Measurements from ENCODE around the gene ZSCAN21. TPM values are rescaled to one million over a fixed set of nuclear protein-coding genes. Genes with fewer than 3 reads are reported as not detected.

The ZSCAN21 gene
- total and polyA plus RNA-seq, 4 donors = 10.3 to 27.7 (median 19.2) TPM

DNA sequence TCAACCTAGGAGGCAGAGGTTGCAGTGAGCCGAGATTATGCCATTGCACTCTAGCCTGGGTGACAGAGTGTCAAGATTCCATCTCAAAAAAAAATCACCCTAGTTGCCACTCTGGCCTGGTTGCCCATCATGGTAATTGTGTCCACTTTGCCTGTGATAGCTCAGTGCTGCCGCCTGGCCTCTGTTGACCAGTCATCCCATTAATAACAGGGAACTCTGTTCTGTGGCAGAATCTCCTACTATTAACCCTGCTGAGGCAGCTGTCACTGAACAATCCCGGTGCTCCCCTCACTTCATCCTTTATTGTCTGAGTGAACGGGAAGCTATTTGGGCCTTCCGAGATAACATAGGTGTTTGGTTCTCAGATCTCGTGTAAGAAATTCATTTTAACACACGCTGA, 17.4 kb downstream of the ZSCAN21 start:
- Histone ChIP-seq H3K4me3 (ENCODE audit: low read depth, low read length) (no peak overlapping the region), H3K4me1 (ENCODE audit: control insufficient read depth, insufficient read depth, low read length) (no peaks in the 10 kb centered on the region), H3K27me3 (ENCODE audit: control insufficient read depth, insufficient read depth, low read length) (no peaks in the 10 kb centered on the region), H3K9me3 (ENCODE audit: control insufficient read depth, insufficient read depth, low read length) (peaks cover 3% of the 10 kb centered on the region), H3K27ac (ENCODE audit: low read depth, low read length) (no peak overlapping the region), H3K36me3 (ENCODE audit: control insufficient read depth, insufficient read depth, low read length) (peaks cover 74% of the 10 kb centered on the region)
- DNase-seq (ENCODE audit: low read depth in 4 of 6, low spot score in 6 of 6) = no peak
- 89% methylated on average over 5 of the region's 7 CpGs for WGBS (ENCODE audit: insufficient coverage)

DNA sequence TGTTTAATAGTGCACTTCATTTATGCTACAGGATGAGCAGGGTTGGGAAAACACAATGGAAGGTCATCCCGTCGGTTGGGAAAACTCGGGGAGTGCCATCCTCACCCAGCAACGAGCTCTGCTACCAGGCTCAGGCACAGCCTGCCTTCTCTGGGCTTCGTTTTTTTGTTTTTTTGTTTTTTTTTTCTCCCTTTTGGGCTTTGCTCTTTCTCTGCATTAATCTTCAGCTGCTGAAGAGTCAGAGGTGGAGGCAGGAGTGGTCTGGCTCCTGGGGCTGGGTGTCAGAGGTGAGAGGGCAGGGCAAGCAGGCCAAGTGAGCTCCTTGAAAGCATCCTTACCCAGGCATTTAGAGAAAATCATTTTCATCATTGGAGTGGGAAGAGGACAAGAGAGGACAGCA, 20.4 kb downstream of the ZSCAN21 start:
- Histone ChIP-seq H3K4me3 (ENCODE audit: low read depth, low read length) (no peak overlapping the region), H3K27me3 (ENCODE audit: control insufficient read depth, insufficient read depth, low read length) (no peaks in the 10 kb centered on the region), H3K4me1 (ENCODE audit: control insufficient read depth, insufficient read depth, low read length) (no peaks in the 10 kb centered on the region), H3K36me3 (ENCODE audit: control insufficient read depth, insufficient read depth, low read length) (peaks cover 81% of the 10 kb centered on the region), H3K27ac (ENCODE audit: low read depth, low read length) (no peak overlapping the region), H3K9me3 (ENCODE audit: control insufficient read depth, insufficient read depth, low read length) (peaks cover 3% of the 10 kb centered on the region)
- DNase-seq (ENCODE audit: low read depth in 4 of 6, low spot score in 6 of 6) = no peak
- WGBS (ENCODE audit: insufficient coverage) = 96% methylated on average over 4 of the region's 5 CpGs

DNA sequence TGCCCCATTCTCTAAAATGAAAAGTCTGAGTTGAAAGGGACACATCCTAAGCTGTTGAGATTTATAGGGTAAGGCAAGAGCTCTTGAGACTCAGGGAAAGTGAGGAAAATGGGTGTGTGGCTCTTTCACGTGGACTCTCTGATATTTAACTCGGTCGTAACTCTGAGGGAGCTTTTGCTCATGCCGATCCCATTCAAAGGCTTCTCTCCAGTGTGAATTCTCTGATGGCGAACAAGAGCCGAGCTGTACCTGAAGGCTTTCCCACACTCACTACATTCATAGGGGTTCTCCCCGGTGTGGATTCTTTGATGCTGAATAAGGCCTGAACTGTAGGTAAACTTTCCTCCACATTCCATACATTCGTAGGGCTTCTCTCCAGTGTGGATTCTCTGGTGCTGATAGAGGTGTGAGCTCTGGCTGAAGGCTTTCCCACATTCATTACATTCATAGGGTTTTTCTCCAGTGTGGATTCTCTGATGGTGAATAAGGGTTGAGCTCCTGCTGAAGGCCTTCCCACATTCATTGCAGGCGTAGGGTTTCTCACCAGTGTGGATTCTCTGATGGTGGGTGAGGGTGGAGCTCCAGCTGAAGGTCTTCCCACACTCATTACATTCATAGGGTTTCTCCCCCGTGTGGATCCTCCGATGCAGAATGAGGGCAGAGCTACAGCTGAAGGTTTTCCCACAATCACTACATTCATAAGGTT, 21.6 kb downstream of the ZSCAN21 start:
- H3K36me3 ChIP-seq (ENCODE audit: control insufficient read depth, insufficient read depth, low read length) = peaks cover 85% of the 10 kb centered on the region
- no CpG with 5 or more reads among the region's 11 CpGs for WGBS (ENCODE audit: insufficient coverage)
- no peak for DNase-seq (ENCODE audit: low read depth in 4 of 6, low spot score in 6 of 6)
- no peak overlapping the region for H3K27ac ChIP-seq (ENCODE audit: low read depth, low read length)
- H3K4me3 ChIP-seq (ENCODE audit: low read depth, low read length) = no peak overlapping the region
- H3K27me3 ChIP-seq (ENCODE audit: control insufficient read depth, insufficient read depth, low read length) = no peaks in the 10 kb centered on the region
- H3K9me3 ChIP-seq (ENCODE audit: control insufficient read depth, insufficient read depth, low read length) = peaks cover 3% of the 10 kb centered on the region
- no peaks in the 10 kb centered on the region for H3K4me1 ChIP-seq (ENCODE audit: control insufficient read depth, insufficient read depth, low read length)

DNA sequence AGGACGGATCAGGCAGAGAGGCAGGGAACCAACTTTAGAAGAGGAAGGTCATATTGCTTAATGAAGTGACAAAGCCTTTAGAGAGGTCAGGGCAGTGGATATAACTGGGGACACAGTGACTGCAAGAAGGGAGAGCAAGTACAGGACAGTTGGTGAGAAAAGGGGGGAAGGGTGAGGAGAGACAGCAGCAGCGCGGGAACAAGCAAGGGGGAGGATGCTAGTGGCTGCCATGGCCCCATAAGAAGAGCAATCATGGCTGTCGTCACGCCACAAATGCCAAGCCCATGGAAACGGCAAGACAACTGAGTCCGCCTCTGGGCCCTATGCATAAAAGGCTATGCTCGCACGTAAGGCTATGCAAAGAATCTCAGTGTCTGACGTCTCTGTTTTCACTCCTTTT, 22.9 kb downstream of the ZSCAN21 start:
- Histone ChIP-seq H3K4me3 (ENCODE audit: low read depth, low read length) (no peak overlapping the region), H3K9me3 (ENCODE audit: control insufficient read depth, insufficient read depth, low read length) (peaks cover 3% of the 10 kb centered on the region), H3K27ac (ENCODE audit: low read depth, low read length) (no peak overlapping the region), H3K27me3 (ENCODE audit: control insufficient read depth, insufficient read depth, low read length) (no peaks in the 10 kb centered on the region), H3K4me1 (ENCODE audit: control insufficient read depth, insufficient read depth, low read length) (no peaks in the 10 kb centered on the region), H3K36me3 (ENCODE audit: control insufficient read depth, insufficient read depth, low read length) (peaks cover 95% of the 10 kb centered on the region)
- WGBS (ENCODE audit: insufficient coverage) = 98% methylated on average over 10 of the region's 10 CpGs
- no peak for DNase-seq (ENCODE audit: low read depth in 4 of 6, low spot score in 6 of 6)

DNA sequence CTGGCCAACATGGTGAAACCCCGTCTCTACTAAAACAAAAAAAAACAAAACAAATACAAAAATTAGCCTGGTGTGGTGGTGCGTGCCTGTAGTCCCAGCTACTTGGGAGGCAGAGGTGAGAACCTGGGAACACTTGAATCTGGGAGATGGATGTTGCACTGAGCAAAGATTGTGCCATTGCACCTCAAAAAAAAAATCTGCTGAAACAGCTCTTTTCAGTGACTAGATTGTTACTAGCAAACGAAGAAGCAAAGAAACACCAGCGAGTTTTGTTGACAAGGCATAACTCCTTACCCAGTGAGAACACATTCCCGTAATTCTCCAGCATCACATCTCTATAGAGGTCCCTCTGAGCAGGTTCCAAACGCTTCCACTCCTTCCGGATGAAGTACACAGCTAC, 25.3 kb downstream of the ZSCAN21 start:
- DNase-seq (ENCODE audit: low read depth in 4 of 6, low spot score in 6 of 6) = no peak
- Histone ChIP-seq H3K4me1 (ENCODE audit: control insufficient read depth, insufficient read depth, low read length) (peaks cover 8% of the 10 kb centered on the region), H3K36me3 (ENCODE audit: control insufficient read depth, insufficient read depth, low read length) (peaks cover 97% of the 10 kb centered on the region), H3K27me3 (ENCODE audit: control insufficient read depth, insufficient read depth, low read length) (no peaks in the 10 kb centered on the region), H3K27ac (ENCODE audit: low read depth, low read length) (no peak overlapping the region), H3K9me3 (ENCODE audit: control insufficient read depth, insufficient read depth, low read length) (peaks cover 3% of the 10 kb centered on the region), H3K4me3 (ENCODE audit: low read depth, low read length) (no peak overlapping the region)
- WGBS (ENCODE audit: insufficient coverage) = 93% methylated on average over 3 of the region's 7 CpGs

DNA sequence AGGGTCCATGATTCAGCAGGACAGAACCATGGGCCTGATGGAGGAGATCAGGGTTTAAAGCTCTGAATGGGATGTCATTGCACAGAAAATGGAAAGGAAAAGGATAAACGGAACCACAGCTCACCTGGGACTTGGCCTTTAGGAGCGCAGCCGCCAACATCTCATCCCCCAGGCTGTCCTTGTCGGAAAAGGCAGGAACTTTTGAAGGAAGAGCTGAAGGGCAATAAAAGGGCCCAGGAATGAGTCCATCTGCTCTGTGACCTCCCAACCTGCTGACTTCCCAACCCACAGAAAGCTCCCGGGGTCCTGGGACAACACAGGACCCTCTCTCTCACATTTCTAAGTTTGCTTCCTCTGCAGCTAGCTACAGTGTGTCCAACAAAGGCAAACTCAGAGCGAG, 25.8 kb downstream of the ZSCAN21 start:
- WGBS (ENCODE audit: insufficient coverage) = 100% methylated on average over 6 of the region's 6 CpGs
- Histone ChIP-seq H3K27ac (ENCODE audit: low read depth, low read length) (no peak overlapping the region), H3K4me1 (ENCODE audit: control insufficient read depth, insufficient read depth, low read length) (peaks cover 13% of the 10 kb centered on the region), H3K27me3 (ENCODE audit: control insufficient read depth, insufficient read depth, low read length) (no peaks in the 10 kb centered on the region), H3K9me3 (ENCODE audit: control insufficient read depth, insufficient read depth, low read length) (peaks cover 3% of the 10 kb centered on the region), H3K36me3 (ENCODE audit: control insufficient read depth, insufficient read depth, low read length) (peaks cover 91% of the 10 kb centered on the region), H3K4me3 (ENCODE audit: low read depth, low read length) (no peak overlapping the region)
- DNase-seq (ENCODE audit: low read depth in 4 of 6, low spot score in 6 of 6) = no peak

- 83% methylated on average over 2 of the region's 4 CpGs for WGBS (ENCODE audit: insufficient coverage)
- H3K36me3 ChIP-seq (ENCODE audit: control insufficient read depth, insufficient read depth, low read length) = peaks cover 73% of the 10 kb centered on the region
- no peak overlapping the region for H3K4me3 ChIP-seq (ENCODE audit: low read depth, low read length)
- H3K27ac ChIP-seq (ENCODE audit: low read depth, low read length) = no peak overlapping the region
- no peaks in the 10 kb centered on the region for H3K9me3 ChIP-seq (ENCODE audit: control insufficient read depth, insufficient read depth, low read length)
- H3K27me3 ChIP-seq (ENCODE audit: control insufficient read depth, insufficient read depth, low read length) = no peaks in the 10 kb centered on the region
- H3K4me1 ChIP-seq (ENCODE audit: control insufficient read depth, insufficient read depth, low read length) = peaks cover 20% of the 10 kb centered on the region
- no peak for DNase-seq (ENCODE audit: low read depth in 4 of 6, low spot score in 6 of 6)
These were observed 27.6 kb downstream of the ZSCAN21 start for GRCh38 chr7:100077205-100077604.

- 74% methylated on average over 6 of the region's 7 CpGs for WGBS (ENCODE audit: insufficient coverage)
- DNase-seq (ENCODE audit: low read depth in 4 of 6, low spot score in 6 of 6) = peak in 1 of 6 donors; percentile 62
- peaks cover 25% of the 10 kb centered on the region for H3K4me1 ChIP-seq (ENCODE audit: control insufficient read depth, insufficient read depth, low read length)
- no peaks in the 10 kb centered on the region for H3K27me3 ChIP-seq (ENCODE audit: control insufficient read depth, insufficient read depth, low read length)
- no peaks in the 10 kb centered on the region for H3K9me3 ChIP-seq (ENCODE audit: control insufficient read depth, insufficient read depth, low read length)
- peaks cover 55% of the 10 kb centered on the region for H3K36me3 ChIP-seq (ENCODE audit: control insufficient read depth, insufficient read depth, low read length)
- H3K27ac ChIP-seq (ENCODE audit: low read depth, low read length) = peak overlapping the region; percentile 76
- no peak overlapping the region for H3K4me3 ChIP-seq (ENCODE audit: low read depth, low read length)
These were observed 29.5 kb downstream of the ZSCAN21 start for GRCh38 chr7:100079024-100079560.

DNA sequence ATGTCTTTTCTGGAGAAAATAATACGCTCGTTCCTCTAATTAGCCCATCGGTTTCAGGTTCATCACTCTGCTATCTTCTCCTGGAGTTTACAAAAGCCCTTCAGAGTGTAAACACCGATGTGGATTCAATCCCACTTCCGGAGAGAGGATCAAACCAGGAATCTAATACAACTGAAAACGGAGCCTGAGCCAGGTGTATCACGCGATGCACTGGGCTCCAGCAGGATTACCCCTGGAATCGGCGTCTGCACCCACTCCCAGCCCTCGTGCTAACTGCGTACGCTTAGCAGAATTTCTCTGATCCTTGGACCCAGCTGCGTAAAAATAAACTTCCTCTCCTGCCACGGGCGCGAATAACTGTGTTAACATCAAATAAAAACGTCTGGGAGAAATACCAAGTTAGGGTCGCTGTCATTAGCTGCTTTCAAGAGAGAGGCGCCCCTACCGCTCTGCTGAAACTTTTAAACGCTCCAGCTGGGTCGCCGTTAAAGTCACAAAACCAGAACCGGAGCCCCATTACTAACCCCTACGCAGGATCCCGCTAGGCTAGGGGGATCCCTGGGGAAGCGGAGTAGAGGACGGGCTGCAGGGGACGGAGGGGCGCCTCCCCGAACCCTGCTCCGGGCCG, 31.4 kb downstream of the ZSCAN21 start:
- Histone ChIP-seq H3K36me3 (ENCODE audit: control insufficient read depth, insufficient read depth, low read length) (peaks cover 35% of the 10 kb centered on the region), H3K27me3 (ENCODE audit: control insufficient read depth, insufficient read depth, low read length) (no peaks in the 10 kb centered on the region), H3K27ac (ENCODE audit: low read depth, low read length) (peak overlapping the region; percentile 81), H3K4me3 (ENCODE audit: low read depth, low read length) (peak overlapping the region; percentile 79), H3K4me1 (ENCODE audit: control insufficient read depth, insufficient read depth, low read length) (peaks cover 25% of the 10 kb centered on the region), H3K9me3 (ENCODE audit: control insufficient read depth, insufficient read depth, low read length) (no peaks in the 10 kb centered on the region)
- peak in 2 of 6 donors; percentile 28 to 34 for DNase-seq (ENCODE audit: low read depth in 4 of 6, low spot score in 6 of 6)
- WGBS (ENCODE audit: insufficient coverage) = under 1% methylated on average over 33 of the region's 34 CpGs

Measured in spinal cord (tissue), 10 donors.